ENCODE results near the gene NUCB2.

GRCh38 chr11:17375547-17375946 is 99.0 kb downstream of the NUCB2 start:
- TF ChIP-seq, protein P1, sequence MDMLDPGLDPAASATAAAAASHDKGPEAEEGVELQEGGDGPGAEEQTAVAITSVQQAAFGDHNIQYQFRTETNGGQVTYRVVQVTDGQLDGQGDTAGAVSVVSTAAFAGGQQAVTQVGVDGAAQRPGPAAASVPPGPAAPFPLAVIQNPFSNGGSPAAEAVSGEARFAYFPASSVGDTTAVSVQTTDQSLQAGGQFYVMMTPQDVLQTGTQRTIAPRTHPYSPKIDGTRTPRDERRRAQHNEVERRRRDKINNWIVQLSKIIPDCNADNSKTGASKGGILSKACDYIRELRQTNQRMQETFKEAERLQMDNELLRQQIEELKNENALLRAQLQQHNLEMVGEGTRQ (IDR thresholded peaks at IDR 0.05; ENCODE audit: low read depth, low read length), result no peak
- TF ChIP-seq, protein P1 (CRISPR knock-in tag; IDR thresholded peaks at IDR 0.05; ENCODE audit: borderline replicate concordance), result no peak
- TF ChIP-seq JUND (CRISPR knock-in tag; IDR thresholded peaks at IDR 0.05) (no peak), ATF5 (CRISPR knock-in tag; IDR thresholded peaks at IDR 0.05; ENCODE audit: low read depth) (no peak), MED1 (CRISPR knock-in tag; IDR thresholded peaks at IDR 0.05) (no peak), ZNF580 (CRISPR knock-in tag; IDR thresholded peaks at IDR 0.05; ENCODE audit: borderline replicate concordance, low read depth) (no peak), IKZF1 (IDR thresholded peaks at IDR 0.05) (no peak), SOX6 (IDR thresholded peaks at IDR 0.05) (no peak), SOX6 (CRISPR knock-in tag; IDR thresholded peaks at IDR 0.05) (no peak), RAD51 (IDR thresholded peaks at IDR 0.05; ENCODE audit: borderline replicate concordance) (no peak), ZNF780A (CRISPR knock-in tag; IDR thresholded peaks at IDR 0.05) (no peak), IKZF4 (CRISPR knock-in tag; IDR thresholded peaks at IDR 0.05; ENCODE audit: borderline replicate concordance, low read depth, not compliant biosample characterization) (no peak)
